Thyroid gland (tissue), 4 donors: ENCODE measurements around the gene FLT1.

Source experiments
- CTCF ChIP-seq, 6 experiments: fragments of 200-600 bp in 3 of 6; fragments of 450-650 bp in 3 of 6; sonication (generic) in 3 of 6; IDR thresholded peaks; one replicate each; pipeline ENCODE4 v1.5.1; 2016 to 2019; ENCODE audit warnings: antibody characterized with exemption in 6 of 6, mild to moderate bottlenecking in 2 of 6, inconsistent platforms in 1 of 6, moderate library complexity in 1 of 6
- POLR2A ChIP-seq, 2 donors: fragments of 450-650 bp; IDR thresholded peaks; one replicate each; pipeline ENCODE4 v1.6.1; 2017; ENCODE audit warnings: antibody characterized with exemption in 2 of 2, mild to moderate bottlenecking in 2 of 2, moderate library complexity in 1 of 2

GRCh38 chr13:28425793-28426192 is 69.1 kb downstream of the FLT1 start:
- no peak for TF ChIP-seq CTCF (IDR thresholded peaks at IDR 0.05)
- no peak for TF ChIP-seq POLR2A (IDR thresholded peaks at IDR 0.05)
